Activated T-cell treated with anti-CD3 and anti-CD28 coated beads, Interleukin-2, amount 50 U/mL, for 72 hours (primary cell): ENCODE results near the gene PLEKHG4B. TPM values are rescaled to one million over a fixed set of nuclear protein-coding genes. Genes with fewer than 3 reads are reported as not detected.
A peak's percentile ranks its signal among the peaks of the same experiment; 100 is the strongest.
"Not testable (repeated sequence)": the region's sequence is repeated elsewhere in the genome, so short reads cannot be mapped to it uniquely, and the experiment has no call there.

Experiments used
- ATAC-seq, 2 donors: fragments of 150-1000 bp; cut with Tn5 transposase; replicated peaks in 1 of 2; 2 replicates each; pipeline ENCODE4 v1.10.0; 2021; ENCODE audit warnings: moderate library complexity in 2 of 2, mild to moderate bottlenecking in 1 of 2
- DNase-seq, 2 donors: peaks; one replicate each; pipeline ENCODE4 v3.0.0; 2021 to 2022; ENCODE audit warnings: mixed read lengths in 1 of 2
- H3K27ac Mint-ChIP-seq: one replicate; pipeline ENCODE4 v1.8.0; 2022; ENCODE audit warnings: mild to moderate bottlenecking, moderate library complexity, mixed read lengths
- H3K27me3 Mint-ChIP-seq: one replicate; pipeline ENCODE4 v1.8.0; 2022; ENCODE audit warnings: low read depth, mixed read lengths
- H3K36me3 Mint-ChIP-seq, 2 donors: one replicate each; pipeline ENCODE4 v1.8.0; 2022; ENCODE audit warnings: mixed read lengths in 2 of 2, mild to moderate bottlenecking in 1 of 2; ENCODE audit not compliant: insufficient read depth in 2 of 2
- H3K4me1 Mint-ChIP-seq: one replicate; pipeline ENCODE4 v1.8.0; 2022; ENCODE audit warnings: low read depth, mixed read lengths
- H3K4me3 Mint-ChIP-seq, 2 donors: one replicate each; pipeline ENCODE4 v1.8.0; 2022; ENCODE audit warnings: mild to moderate bottlenecking in 2 of 2, mixed read lengths in 2 of 2, moderate library complexity in 2 of 2
- H3K9me3 Mint-ChIP-seq, 2 donors: one replicate each; pipeline ENCODE4 v1.8.0; 2022; ENCODE audit warnings: mixed read lengths in 2 of 2
- total RNA-seq, 2 donors: library from RNA; stranded (reverse); gene quantifications; one replicate each; pipeline ENCODE4 v1.2.3, GENCODE V29; 2022

Gene PLEKHG4B
- total RNA-seq, 2 donors from 2014 or later: not detected

DNA sequence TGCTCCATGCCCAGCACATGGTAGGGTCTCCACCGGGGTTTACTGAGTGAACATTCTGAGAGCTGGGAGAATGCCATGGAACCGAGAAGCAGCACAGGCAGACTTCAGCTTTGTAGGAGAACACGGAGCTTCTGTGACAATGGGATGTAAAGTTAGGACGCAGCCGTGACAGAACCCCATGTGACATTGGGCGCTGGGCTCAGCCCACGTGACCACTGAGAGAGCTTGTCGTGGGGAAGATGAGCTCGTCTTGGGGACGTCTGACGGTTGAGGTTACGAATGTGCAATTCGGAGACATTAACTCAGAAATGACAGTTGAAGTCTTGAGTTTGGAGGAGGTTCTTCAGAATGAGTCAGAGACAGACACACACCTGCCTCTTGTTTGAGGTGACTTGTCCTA, 139.7 kb downstream of the PLEKHG4B start:
- peak; percentile 74 to 81 for ATAC-seq
- peaks cover 9% of the 10 kb centered on the region for H3K4me1 Mint-ChIP-seq
- peaks cover 12 to 45% of the 10 kb centered on the region in 2 donors for H3K36me3 Mint-ChIP-seq
- no peaks in the 10 kb centered on the region for H3K9me3 Mint-ChIP-seq
- peak overlapping the region; percentile 27 for H3K27ac Mint-ChIP-seq
- peak; percentile 15 to 18 for DNase-seq
- no peak overlapping the region for H3K4me3 Mint-ChIP-seq
- H3K27me3 Mint-ChIP-seq: no peaks in the 10 kb centered on the region

DNA sequence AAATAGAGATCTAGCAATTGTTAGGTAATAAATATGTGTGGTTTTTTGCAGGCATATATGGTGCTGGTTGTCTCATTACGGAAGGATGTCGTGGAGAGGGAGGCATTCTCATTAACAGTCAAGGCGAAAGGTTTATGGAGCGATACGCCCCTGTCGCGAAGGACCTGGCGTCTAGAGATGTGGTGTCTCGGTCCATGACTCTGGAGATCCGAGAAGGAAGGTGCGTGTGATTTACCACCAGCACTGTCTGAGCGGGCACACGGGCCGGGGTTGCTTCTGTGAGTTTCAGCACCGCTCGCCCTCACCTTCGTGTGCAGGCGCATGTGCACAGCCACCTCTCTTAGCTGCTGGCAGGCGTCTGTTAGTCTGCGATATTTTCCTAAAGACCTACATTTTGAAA, 141.5 kb downstream of the PLEKHG4B start:
- not testable (repeated sequence) for H3K4me3 Mint-ChIP-seq, H3K27me3 Mint-ChIP-seq, ATAC-seq, H3K4me1 Mint-ChIP-seq, H3K9me3 Mint-ChIP-seq, DNase-seq
- Mint-ChIP-seq H3K36me3 (peaks cover 10 to 39% of the 10 kb centered on the region in 2 donors), H3K27ac (peak overlapping the region; percentile 25)

DNA sequence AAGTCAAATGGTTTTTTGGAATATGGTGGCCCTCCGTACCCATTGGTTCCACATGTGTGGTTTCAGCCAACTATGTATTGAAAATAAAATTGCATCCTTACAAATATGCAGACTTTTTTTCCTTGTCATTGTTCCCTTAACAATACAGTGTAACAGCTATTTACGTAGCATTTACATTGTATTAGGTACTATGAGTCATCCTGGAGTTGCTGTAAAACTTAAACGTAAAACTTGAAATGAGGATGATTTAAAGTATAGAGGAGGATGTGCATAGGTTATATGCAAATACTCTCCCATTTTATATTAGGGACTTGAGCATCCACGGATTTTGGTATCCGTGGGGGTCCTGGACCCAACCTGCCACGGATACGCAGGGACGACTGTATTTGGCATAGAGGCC, 142.5 kb downstream of the PLEKHG4B start:
- Mint-ChIP-seq H3K4me1 (peaks cover 9% of the 10 kb centered on the region), H3K36me3 (peaks cover 5 to 31% of the 10 kb centered on the region in 2 donors)

DNA sequence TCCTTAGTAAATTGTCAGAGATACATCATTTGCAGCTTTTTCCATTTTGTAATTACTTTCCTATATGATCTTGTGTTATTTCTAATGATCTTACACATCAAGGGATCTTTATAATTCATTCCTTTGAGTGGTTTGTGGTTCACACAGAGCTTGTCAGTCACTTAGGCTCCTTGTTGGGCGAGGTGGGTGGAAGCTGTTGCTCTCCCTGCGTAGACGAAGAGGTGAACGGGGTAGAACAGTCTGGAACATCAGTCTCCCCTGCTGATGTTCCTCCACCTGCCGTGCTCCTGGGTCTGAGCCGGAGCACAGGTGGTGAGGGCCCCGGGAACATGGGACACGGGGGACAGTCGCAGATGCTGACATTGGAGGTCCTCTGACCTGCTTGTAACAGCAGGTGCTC, 143.6 kb downstream of the PLEKHG4B start:
- not testable (repeated sequence) for H3K27ac Mint-ChIP-seq
- peaks cover 5 to 33% of the 10 kb centered on the region in 2 donors for H3K36me3 Mint-ChIP-seq

More for the DNA sequence above, 142.5 kb downstream of the PLEKHG4B start:
- DNase-seq: no peak
- ATAC-seq: no peak
- no peak overlapping the region for H3K4me3 Mint-ChIP-seq
- no peaks in the 10 kb centered on the region for H3K9me3 Mint-ChIP-seq
- H3K27me3 Mint-ChIP-seq: no peaks in the 10 kb centered on the region
- no peak overlapping the region for H3K27ac Mint-ChIP-seq

GRCh38 chr5:237931-238330, 146.0 kb downstream of the PLEKHG4B start:
- not testable (repeated sequence) for H3K27me3 Mint-ChIP-seq, H3K27ac Mint-ChIP-seq, H3K9me3 Mint-ChIP-seq

More for the DNA sequence above, 143.6 kb downstream of the PLEKHG4B start:
- not testable (repeated sequence) for H3K9me3 Mint-ChIP-seq, DNase-seq, H3K4me3 Mint-ChIP-seq, H3K27me3 Mint-ChIP-seq, H3K4me1 Mint-ChIP-seq, ATAC-seq

More at GRCh38 chr5:237931-238330, 146.0 kb downstream of the PLEKHG4B start:
- H3K36me3 Mint-ChIP-seq: peaks cover 20 to 45% of the 10 kb centered on the region in 2 donors
- H3K4me1 Mint-ChIP-seq, ATAC-seq, DNase-seq, H3K4me3 Mint-ChIP-seq: not testable (repeated sequence)

Other genes with a start within 250 kb of the PLEKHG4B start
- not detected for gene LRRC14B, start 99.3 kb downstream of the PLEKHG4B start, total RNA-seq
- gene CCDC127, start 126.0 kb downstream of the PLEKHG4B start, total RNA-seq: 1 to 10 TPM; 6.7 to 8.5 TPM
- gene SDHA, start 126.2 kb downstream of the PLEKHG4B start, total RNA-seq: 100 to 1,000 TPM; 143 to 144 TPM
- 10 to 100 TPM; 71.0 to 72.3 TPM for gene PDCD6, start 179.5 kb downstream of the PLEKHG4B start, total RNA-seq
- 10 to 100 TPM; 56.0 to 82.2 TPM for gene AHRR, start 229.5 kb downstream of the PLEKHG4B start, total RNA-seq